KBM-7 (cell line): Measurements from ENCODE around the gene MBL2.

Experiments
- DNase-seq: peaks from one replicate; pipeline ENCODE4 v3.0.0-alpha.2; 2015
- in situ Hi-C: fragments of 300-500 bp; cut with MboI; formaldehyde crosslinking; loops from 2 replicates; pipeline ENCODE4 v1.14.3; 2020; ENCODE audit warnings: low sequenced_read_pairs, low pct_unique_long_range_greater_than_20kb, mixed read lengths

MBL2 gene

GRCh38 chr10:52775132-52775647, 2.6 kb upstream of the MBL2 start:
- in situ Hi-C loops, result no loop called here
- no peak for DNase-seq

- DNase-seq, result no peak
- in situ Hi-C loops, result no loop called here
These were observed 2.1 kb upstream of the MBL2 start for GRCh38 chr10:52774600-52775106.

DNA sequence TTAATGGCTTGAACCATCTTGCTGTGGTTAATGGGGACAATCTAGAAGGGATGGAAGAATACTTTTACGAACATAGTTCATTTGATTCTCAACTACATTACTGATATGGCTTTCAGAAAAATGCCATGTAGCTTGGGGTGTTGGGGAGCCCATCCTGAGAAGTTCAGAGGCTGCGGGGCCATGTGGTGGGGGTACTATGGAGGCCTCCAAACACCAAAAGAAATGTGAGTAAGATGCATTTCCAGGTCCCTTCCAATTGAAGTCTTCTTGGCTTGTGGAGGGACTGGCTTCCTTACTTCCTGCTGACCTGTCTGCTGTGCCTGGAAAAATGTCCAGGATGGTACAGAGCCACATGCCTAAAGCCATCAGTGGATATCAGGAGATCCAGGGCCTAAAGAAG, 1.6 kb upstream of the MBL2 start:
- in situ Hi-C loops, result no loop called here
- DNase-seq, result no peak

GRCh38 chr10:52771534-52772445, 794 bp downstream of the MBL2 start:
- DNase-seq, result no peak
- in situ Hi-C loops, result no loop called here

GRCh38 chr10:52770904-52771303, 1.7 kb downstream of the MBL2 start:
- in situ Hi-C loops, result no loop called here
- DNase-seq, result no peak

DNA sequence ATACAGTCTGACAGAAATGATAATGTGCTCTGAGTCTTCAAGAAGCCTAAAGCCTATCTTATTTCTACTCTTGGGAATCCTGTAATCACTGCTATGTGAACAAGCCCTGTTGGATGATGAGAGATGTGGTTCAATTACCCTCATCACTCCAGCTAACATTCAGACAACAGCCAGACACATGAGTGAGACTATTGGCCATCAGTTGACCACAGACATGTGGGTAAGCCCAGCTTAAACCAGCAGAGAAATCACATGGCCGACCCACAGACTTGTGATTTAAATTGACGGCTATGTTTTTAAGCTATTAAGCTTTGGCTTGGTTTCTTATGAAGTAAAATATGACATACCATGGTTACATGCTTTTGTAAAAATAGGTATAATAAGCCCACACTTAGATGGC, 2.6 kb downstream of the MBL2 start:
- in situ Hi-C loops, result no loop called here

DNA sequence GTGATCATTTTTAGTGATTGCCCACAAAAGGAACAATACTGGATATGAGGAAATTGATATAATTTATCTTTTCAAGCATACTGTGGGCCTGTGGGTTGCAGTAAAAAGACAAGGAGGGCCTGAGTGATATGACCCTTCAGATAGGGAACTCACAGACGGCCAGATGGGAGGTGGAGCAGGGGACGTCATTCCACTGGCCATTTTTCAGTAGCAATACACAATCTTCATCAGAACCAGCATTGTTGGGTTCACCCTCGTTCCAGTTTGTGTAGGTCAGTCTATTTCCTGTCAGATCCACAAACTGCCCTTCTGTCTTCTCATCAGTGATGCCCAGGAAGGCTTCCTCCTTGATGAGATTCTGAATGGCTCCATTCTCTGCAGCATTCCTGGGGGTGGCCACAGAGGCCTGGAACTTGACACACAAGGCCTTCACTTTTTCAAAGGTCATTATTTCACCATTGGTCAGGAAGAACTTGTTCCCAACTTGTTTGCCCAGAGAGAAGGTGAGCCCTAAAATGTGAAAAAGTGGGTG, 4.5 kb downstream of the MBL2 start:
- in situ Hi-C loops, result no loop called here
- DNase-seq, result no peak

More for the DNA sequence above, 2.6 kb downstream of the MBL2 start:
- no peak for DNase-seq

GRCh38 chr10:52762088-52762487, 10.5 kb downstream of the MBL2 start:
- DNase-seq, result no peak
- in situ Hi-C loops, result no loop called here

DNA sequence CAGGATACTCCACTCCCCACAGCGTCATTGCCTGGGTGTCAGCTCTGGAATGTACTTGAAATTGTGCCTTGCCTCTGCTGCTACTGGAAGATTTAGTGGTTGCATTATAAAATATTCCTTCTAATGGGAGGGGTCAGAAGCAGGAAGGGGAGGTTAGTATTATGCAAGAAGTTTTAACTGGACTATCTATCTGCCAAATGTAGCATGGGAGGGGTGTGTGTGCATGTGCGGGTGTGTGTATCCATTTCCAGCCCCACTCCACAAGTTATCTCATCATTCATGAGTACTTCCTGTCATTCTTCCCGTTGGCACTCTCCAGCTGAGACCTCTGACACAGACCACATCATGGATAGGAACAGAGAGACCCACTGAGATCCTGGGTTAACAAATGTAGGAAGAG, 13.4 kb downstream of the MBL2 start:
- DNase-seq, result peak; percentile 4
- in situ Hi-C loops, result no loop called here

DNA sequence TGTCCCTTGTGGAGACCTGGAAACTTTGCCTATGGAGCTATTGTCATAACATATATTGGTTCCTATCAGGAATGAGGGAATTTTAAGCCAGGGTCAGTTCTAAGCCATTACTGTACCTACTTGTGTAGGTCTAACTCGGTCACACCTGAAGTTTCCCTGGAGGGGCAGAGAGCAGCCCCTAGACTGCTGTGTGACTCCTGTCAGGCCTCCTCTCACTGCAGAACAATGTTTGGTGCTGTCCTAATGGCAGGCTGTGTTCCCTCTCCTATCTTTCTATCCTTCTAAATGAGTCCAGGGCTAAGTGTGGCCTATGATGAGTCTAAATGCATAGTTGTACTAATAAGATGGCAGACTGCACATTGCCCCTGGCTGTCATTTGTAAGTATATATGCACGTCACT, 14.2 kb downstream of the MBL2 start:
- in situ Hi-C loops, result no loop called here
- no peak for DNase-seq

GRCh38 chr10:52757773-52758172, 14.8 kb downstream of the MBL2 start:
- no peak for DNase-seq
- in situ Hi-C loops, result no loop called here

DNA sequence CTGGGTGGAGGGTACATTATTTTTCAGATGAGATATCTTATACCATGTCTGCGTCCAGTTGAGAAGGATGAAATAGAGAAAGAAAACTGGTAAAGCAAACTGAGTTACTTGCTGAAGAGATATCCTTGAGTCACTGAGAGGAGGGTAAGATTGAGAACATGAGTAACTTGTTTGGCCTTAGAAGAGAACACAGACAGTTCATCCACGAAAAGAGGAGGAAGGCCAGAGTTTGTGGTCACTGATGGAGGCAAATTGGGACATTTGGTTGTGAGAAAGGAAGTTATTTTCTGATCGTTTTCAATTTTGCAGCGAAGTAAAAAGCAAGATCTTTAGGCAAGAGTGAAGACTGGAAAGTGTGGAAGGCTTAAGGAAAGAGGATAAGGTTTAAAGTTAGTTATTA, 15.6 kb downstream of the MBL2 start:
- in situ Hi-C loops, result no loop called here
- DNase-seq, result no peak

DNA sequence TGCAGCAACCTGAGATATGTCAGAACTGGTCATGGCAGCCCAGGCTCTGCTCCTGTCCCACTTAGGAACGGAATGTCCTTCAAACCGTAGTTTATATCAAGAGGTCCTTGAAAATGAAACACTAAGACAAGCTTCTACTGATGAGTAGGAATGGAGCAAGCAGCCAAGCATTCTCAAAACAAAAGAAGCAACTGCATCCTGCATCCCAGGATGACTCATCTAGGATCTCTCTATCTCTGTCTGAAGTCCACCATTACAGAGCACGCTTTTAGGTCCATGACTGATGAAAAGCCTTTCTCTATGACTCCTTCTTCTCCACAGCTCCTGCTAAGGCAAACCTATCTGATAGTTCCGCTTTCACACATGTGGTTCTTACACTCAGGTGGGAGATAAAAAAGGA, 16.3 kb downstream of the MBL2 start:
- no peak for DNase-seq
- in situ Hi-C loops, result no loop called here

DNA sequence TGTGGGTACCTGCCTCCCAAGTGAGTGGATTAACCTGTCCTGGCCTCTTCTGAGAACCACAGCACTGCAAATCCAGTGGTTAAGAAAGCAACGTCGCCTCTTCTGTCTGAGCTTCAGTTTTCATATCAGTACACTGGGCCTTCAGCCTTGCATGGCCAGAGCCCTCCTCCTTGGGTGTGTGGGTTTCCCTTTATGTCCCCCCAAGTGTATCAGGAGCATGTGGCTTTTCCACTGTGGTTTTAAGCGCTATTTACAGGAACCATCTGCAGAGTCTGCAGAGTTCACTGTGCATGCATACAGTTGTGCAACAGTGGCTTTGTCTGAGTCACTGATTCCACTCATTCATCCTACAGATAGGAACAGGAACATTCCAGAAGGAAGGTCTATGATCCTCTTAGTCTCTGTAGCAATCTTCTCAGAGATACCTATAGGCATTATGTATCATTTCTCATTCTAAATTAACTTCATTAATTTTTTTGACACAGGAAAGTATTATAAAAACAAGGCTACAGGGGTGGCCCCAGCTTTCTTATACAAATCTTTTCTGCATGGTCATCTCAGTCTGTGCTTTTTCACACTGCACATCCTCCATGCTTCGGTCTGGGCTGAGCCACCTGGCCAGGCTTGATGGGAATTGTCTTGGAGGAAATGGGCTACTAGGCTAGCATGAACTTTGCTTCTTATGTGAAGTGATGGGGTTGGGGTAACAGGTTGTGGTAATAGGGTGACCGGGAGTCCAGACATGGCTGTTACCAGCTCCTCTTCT, 17.1 kb downstream of the MBL2 start:
- in situ Hi-C loops, result no loop called here
- peak; percentile 69 for DNase-seq

DNA sequence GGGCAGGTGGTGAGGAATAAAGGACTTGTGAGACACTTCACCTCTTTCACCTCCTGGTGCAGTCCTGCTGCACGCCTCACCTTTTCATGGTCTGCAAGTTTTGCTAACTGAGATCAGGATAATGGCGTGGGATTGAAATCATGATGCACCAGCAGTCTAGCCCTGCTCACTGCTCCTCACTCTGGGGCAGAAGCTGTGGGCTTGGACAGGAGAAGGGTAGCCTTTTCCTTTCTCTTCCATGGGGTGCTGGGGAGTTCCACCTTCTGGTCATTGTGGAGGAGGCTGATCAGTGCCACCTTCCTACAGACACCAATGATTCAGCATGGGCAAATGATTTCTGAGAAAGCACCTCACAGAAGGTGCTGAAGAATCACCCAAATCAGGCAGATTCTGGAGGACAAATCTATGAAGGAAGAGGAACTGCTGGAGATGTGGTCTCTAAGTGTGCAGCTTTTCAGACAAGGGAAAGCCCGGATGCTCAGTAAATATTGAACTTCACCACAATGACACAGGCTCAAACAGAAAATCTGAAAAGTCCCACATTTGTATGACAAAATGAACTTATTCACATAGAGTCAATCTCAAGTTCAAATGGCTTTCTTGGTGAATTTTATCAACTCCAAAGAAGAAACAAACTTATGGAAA, 19.7 kb downstream of the MBL2 start:
- DNase-seq, result no peak
- in situ Hi-C loops, result no loop called here

DNA sequence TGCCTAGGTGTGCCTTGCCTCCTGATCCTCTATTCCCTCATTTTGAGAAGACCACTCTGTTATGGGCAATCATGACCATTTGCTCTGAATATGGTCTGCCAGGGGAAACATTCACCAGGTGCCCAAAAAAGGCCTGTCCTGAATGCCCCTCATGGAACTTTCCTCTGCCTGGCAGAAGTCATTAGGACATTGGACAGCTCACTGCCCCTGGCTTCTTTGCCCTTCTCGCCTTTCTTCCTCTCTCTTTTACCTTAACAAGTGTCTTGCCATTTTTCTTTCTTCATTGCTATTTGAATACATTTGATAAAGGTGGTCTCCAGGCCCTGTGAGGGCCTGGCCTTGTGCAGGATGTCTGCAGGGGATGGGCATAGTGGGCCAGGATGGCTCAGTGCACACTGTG, 20.3 kb downstream of the MBL2 start:
- in situ Hi-C loops, result no loop called here
- DNase-seq, result no peak

- DNase-seq, result no peak
- in situ Hi-C loops, result no loop called here
These were observed 21.2 kb downstream of the MBL2 start for GRCh38 chr10:52751337-52751736.

DNA sequence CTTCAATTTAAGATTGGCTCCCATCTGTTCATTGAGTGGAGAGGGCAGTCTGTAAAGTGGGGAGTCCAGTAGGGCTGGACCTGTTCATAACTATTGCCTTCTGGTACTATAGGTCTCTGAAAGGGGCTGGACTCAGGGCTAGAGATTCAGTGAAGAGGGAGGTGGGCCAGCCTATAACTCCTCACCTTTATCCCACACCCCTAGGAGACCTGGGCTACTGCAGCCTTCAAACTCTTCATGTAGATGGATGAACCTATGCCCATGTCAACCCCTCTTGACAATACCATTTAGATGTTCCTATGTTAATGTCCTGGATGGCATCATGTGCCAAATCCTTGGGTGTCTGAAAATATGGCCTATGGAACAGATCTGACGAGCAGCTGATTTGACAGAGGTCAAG, 22.0 kb downstream of the MBL2 start:
- no peak for DNase-seq
- in situ Hi-C loops, result no loop called here

DNA sequence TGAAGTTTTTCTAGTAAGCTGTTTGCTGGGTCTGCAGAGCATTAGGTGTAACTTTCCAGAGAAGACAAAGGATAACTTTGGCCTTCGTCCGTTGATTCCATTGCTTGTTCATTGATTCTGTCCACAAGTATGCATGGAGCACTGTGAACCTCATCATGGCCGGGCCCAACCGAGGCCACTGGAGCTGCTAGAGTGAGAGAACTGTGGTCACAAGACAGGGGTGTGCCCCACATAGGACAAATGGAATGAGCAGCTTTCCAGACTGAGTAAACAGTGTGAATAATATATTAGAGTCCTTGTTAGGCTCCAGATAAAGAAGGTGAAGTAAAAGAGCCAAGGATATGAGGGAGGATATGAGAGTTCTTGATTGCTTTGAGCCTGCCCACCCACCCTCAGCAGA, 24.9 kb downstream of the MBL2 start:
- in situ Hi-C loops, result no loop called here
- no peak for DNase-seq
